T-helper 17 cell (primary cell): Measurements from ENCODE around the gene LRRC59. TPM values are rescaled to one million over a fixed set of nuclear protein-coding genes. Genes with fewer than 3 reads are reported as not detected.
"Not testable (repeated sequence)": the region's sequence is repeated elsewhere in the genome, so short reads cannot be mapped to it uniquely, and the experiment has no call there.

Source experiments
- ATAC-seq: fragments of 150-1000 bp; cut with Tn5 transposase; 2 replicates; pipeline ENCODE4 v1.10.0; 2021; ENCODE audit warnings: mild to moderate bottlenecking, moderate library complexity
- DNase-seq, 3 donors: peaks; one replicate each; pipeline versions ENCODE4 v3.0.0 to v3.0.0-alpha.2; 2020 to 2021
- H3K9me3 ChIP-seq: one replicate; pipeline ENCODE4 v1.7.0; 2013; ENCODE audit warnings: low read length, mild to moderate bottlenecking; ENCODE audit not compliant: control insufficient read depth, poor library complexity, severe bottlenecking
- H3K27ac Mint-ChIP-seq: one replicate; pipeline ENCODE4 v1.8.0; 2022; ENCODE audit warnings: mild to moderate bottlenecking, moderate library complexity, mixed read lengths
- H3K27me3 Mint-ChIP-seq: one replicate; pipeline ENCODE4 v1.8.0; 2022; ENCODE audit warnings: mixed read lengths
- H3K36me3 Mint-ChIP-seq: one replicate; pipeline ENCODE4 v1.8.0; 2022; ENCODE audit warnings: low read depth, mixed read lengths
- H3K4me1 Mint-ChIP-seq: one replicate; pipeline ENCODE4 v1.8.0; 2022; ENCODE audit warnings: mild to moderate bottlenecking, mixed read lengths
- H3K4me3 Mint-ChIP-seq: one replicate; pipeline ENCODE4 v1.8.0; 2022; ENCODE audit warnings: mild to moderate bottlenecking, moderate library complexity, mixed read lengths
- total RNA-seq, 4 donors: library from RNA in 2 of 4; stranded (reverse) in 2 of 4; gene quantifications; one replicate each; pipeline ENCODE4 v1.2.3 and lab custom pipeline; 2022 to 2026

The LRRC59 gene
- total RNA-seq, 2 donors from 2014 or later, result 45.2 to 51.9 TPM

DNA sequence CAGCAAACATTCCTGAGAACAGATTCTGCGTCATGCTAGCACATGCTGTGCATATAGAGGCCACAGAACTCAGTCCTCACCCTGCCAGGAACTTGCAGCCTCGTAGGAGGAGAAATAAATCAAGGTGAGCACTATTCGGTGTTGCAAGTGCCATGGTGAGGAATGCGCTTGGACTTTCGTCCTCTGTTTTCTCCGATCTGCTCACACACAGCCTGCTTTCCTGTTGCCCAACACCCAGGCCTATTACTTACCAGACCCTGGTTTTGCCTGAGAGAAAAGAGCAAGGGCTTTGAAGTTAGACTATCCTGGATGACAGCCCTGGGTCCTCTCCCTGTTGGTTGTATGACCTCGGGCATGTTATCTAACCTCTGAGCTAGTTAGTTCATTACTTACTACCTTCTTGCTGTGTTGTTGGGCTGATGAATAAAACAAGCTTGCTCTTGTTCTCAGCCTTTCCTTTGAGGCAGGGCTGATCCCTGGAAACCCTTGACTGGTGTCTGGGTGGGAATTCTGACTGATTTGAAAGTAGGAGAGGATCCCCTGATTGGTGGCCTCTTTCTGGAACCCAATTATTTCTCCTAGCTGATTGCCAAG lies 31.6 kb upstream of the LRRC59 start:
- Mint-ChIP-seq H3K27me3 (no peaks in the 10 kb centered on the region), H3K4me3 (no peak overlapping the region), H3K36me3 (no peaks in the 10 kb centered on the region), H3K27ac (no peak overlapping the region), H3K4me1 (peaks cover 11% of the 10 kb centered on the region)
- ATAC-seq (no peak), DNase-seq (no peak)
- H3K9me3 ChIP-seq, result no peaks in the 10 kb centered on the region

DNA sequence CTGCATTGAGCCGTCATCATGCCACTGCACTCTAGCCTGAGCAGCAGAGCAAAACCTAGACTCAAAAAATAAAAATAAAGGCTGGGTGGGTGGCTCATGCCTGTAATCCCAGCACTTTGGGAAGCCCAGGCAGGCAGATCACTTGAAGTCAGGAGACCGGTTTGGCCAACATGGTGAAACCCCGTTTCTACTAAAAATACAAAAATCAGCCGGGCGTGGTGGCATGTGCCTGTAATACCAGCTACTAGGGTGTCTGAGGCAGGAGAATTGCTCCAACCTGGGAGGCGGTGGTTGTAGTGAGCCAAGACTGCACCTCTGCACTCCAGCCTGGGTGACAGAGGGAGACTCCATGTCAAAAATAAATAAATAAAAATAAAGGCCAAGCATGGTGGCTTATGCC lies 30.8 kb upstream of the LRRC59 start:
- H3K4me1 Mint-ChIP-seq, result peaks cover 11% of the 10 kb centered on the region
- not testable (repeated sequence) for DNase-seq, H3K36me3 Mint-ChIP-seq, H3K27ac Mint-ChIP-seq, ATAC-seq, H3K27me3 Mint-ChIP-seq, H3K9me3 ChIP-seq, H3K4me3 Mint-ChIP-seq

DNA sequence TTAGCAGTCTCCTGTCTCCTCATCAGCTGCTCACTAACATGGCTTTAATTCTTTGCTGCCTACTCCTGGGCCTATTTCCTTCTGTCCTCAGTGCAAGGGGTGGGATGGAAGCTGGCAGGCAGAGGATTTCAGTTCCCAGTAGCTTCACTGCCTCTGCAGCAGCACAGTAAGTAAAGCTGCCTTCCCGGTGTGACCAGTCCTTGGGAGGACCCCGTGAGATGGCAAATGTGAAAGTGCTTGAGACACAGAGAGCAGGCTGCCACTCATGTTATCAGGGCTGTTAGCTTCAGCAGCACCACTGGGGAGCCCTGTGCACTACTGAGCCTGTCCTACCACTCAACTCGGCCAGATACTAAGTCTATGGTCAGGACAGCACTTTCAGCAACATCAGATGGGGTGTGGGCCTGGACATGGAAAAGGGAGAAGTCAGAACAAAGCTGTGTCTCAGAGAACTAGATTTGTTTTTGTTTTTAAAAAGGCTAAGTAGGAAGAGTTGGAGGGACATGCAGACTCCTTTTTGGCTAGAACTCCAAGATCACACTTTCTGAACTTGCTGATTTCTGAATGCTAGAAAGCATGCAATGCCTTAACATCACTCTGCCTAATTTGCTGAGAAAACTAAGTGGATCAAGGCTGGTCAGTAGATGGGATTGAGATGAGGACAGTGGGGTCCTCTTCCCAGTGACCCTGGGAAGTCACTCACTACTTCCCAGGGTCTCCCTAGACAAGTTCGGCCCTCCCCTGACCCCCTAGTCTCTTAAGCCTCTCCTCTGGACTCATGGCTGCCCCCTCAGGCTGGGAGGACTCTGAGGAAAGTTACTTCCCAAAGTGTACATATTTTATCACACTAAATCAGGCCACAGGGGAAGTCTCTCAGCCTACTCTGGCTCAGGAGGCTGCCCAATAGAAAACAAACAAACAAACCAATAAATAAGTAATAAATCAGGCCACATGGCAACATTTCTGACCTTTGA lies 29.8 kb upstream of the LRRC59 start:
- Mint-ChIP-seq H3K4me3 (peak overlapping the region; percentile 87), H3K27me3 (no peaks in the 10 kb centered on the region), H3K36me3 (no peaks in the 10 kb centered on the region), H3K27ac (peak overlapping the region; percentile 85), H3K4me1 (peaks cover 11% of the 10 kb centered on the region)
- DNase-seq (no peak), ATAC-seq (peak; percentile 36)
- no peaks in the 10 kb centered on the region for H3K9me3 ChIP-seq

DNA sequence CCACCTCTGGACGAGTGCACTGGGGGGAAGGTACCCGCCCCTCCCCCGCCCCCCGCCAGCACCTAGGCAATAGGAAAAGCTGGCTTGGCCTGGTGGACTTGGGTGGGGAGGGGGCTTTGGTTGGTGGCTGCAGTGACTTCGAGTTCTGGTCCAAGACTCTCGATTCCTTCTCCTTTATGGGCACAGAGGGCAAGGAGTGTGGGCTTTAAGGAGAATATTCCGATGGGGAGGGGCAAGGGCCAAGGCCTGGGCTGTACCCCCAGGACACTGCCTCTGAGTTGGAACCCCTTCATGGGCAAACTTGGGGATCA lies 29.1 kb upstream of the LRRC59 start:
- H3K9me3 ChIP-seq, result no peaks in the 10 kb centered on the region
- Mint-ChIP-seq H3K36me3 (no peaks in the 10 kb centered on the region), H3K4me3 (peak overlapping the region; percentile 87), H3K27me3 (no peaks in the 10 kb centered on the region), H3K27ac (peak overlapping the region; percentile 85), H3K4me1 (peaks cover 15% of the 10 kb centered on the region)
- no peak for DNase-seq
- ATAC-seq, result no peak

DNA sequence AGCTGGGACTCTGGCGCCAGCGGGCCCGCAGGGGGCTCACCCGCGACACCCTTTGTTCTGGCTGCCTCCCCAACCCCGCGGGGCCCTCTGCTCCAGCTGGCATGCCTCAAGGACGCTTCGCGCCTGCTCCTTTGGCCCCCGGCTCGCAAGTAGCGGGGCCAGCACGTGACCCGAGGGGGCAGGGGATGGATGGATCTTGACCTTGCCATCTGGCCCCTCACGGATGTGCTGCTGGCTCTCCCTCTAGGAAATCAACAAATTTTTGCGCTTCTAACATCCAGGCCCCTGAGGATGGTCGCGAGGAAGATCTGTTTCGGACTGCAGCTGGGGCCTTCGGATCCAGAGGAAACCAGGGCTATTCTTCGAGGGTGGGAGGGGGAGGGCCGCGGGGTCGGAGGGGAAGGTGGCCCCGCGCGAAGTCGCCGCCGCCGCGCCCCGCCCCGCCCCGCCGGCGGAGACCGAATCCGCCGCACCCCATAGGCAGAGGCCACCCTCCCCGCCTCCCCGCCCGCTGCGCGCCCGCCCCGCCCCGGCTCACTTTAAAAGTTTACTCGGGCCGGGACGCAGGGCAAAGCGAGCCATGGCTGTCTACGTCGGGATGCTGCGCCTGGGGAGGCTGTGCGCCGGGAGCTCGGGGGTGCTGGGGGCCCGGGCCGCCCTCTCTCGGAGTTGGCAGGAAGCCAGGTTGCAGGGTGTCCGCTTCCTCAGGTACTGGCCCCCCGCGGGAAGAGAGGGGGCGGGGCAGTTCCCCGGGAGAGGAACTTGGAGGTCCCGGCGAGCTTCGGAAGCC lies 28.6 kb upstream of the LRRC59 start, which contains the start of gene ACSF2:
ACSF2 (plus strand) TSS at position 537 of the 790 bp plus-strand sequence; CDS start at position 581, 44 bp downstream.
- Mint-ChIP-seq H3K4me3 (peak within 1 kb of the TSS; percentile 87), H3K27ac (peak within 1 kb of the TSS; percentile 85), H3K36me3 (no peaks in the 10 kb centered on the region), H3K27me3 (no peaks in the 10 kb centered on the region), H3K4me1 (peaks cover 15% of the 10 kb centered on the region)
- H3K9me3 ChIP-seq, result no peaks in the 10 kb centered on the region
- ATAC-seq, result peak; percentile 91
- peak; percentile 50 to 71 (median 69) for DNase-seq

DNA sequence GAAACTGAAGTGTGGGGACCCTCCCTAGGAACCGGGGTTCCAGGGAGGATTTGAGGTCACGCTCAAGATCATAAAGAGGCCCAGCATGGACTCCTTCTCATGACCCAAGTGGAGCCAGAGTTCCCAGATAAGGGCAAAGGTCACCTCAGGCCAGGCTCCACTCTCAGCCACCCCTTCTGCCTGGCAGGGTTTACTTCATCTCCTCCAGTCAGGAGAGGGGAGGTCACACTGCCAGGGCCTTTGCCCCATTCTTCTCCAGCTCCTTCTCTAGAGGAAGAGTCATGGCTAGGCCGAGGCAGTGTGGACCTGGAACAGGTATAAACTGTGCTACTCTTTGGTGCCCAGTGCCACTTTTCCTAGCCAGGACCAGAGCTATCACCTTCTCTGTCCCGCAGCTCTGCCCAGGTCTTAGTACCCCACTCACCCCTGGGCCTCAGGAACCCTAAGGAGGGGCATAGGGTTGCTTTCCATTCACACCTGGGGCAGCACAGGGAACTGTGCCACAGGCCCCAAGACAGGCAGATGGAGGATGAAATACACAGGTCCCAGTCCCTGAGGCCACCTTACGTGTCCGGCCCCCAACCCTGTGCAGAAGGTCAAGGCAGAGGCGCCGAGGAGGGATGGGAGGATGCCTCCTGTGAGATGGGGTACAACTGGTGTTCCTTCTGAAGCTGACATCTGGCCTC lies 27.8 kb upstream of the LRRC59 start:
- H3K27me3 Mint-ChIP-seq, result no peaks in the 10 kb centered on the region
- peak overlapping the region; percentile 24 for H3K27ac Mint-ChIP-seq
- no peak for DNase-seq
- H3K4me3 Mint-ChIP-seq, result peak overlapping the region; percentile 87
- no peaks in the 10 kb centered on the region for H3K9me3 ChIP-seq
- H3K36me3 Mint-ChIP-seq, result no peaks in the 10 kb centered on the region
- no peak for ATAC-seq
- peaks cover 18% of the 10 kb centered on the region for H3K4me1 Mint-ChIP-seq

DNA sequence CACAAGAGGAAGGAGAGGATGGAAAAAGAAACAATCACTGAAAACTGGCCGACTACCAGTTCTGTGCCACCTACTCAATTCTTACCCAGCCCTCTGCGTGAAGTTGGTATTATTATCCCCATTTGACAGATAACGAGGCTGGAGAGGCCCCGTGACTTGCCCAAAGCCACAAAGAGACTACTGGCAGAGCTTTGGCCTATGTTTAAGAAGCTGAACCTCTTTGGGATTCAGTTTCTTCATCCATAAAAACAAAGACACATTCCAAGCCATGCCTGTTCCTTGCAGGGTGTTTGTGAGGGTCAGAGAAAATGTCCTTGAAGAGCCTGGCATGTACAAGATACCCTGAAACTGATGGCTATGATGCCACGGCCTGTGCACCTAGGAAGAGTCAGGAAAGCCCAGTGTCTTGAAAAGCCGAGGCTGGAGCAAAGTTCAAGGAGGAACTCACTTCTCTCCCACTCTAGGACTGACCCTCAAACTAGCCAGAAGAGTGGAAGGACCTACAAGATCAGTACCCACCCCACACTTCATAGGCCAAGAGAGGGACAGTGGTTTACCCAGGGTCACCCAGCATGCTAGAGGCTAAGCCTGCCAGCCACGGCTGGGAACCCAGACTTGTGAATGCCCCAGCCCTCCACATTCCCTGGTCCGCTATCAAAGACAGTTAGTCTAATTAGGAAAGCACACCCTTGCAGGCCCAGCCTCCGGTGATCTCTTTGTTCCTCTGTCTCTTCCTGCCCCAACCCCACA lies 27.1 kb upstream of the LRRC59 start:
- Mint-ChIP-seq H3K4me3 (peak overlapping the region; percentile 19), H3K27me3 (no peaks in the 10 kb centered on the region), H3K4me1 (peaks cover 18% of the 10 kb centered on the region), H3K27ac (no peak overlapping the region), H3K36me3 (no peaks in the 10 kb centered on the region)
- H3K9me3 ChIP-seq, result no peaks in the 10 kb centered on the region
- ATAC-seq (no peak), DNase-seq (no peak)

DNA sequence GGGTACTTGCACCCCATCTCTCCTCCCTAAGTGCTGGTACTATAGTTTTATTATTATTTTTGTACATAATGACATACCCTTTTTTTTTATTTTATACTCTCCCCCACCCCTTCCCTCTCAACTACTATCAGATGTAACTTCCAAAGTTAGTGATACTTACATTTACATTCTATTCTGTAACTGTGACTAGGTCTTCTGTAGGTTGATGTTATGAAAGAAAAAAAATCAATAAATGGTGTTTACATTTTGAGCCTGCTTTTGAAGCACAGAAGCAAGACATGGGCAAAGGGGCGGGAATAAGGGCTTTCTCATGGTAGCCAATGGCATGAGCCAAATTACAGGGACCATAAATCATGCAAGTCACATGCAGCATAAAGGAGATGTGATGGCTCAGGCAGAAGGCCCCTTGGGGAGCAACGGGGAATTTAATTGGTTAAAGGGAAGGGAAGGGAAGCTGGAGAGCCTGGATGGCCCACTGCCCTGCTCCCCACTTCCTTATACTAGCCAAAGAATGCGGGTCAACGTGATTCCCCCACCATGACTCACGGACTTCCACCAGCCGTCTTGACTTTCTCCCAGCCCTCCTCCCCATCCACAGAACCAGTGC lies 26.3 kb upstream of the LRRC59 start:
- Mint-ChIP-seq H3K4me1 (peaks cover 18% of the 10 kb centered on the region), H3K27ac (no peak overlapping the region), H3K27me3 (no peaks in the 10 kb centered on the region), H3K4me3 (no peak overlapping the region), H3K36me3 (no peaks in the 10 kb centered on the region)
- ATAC-seq (no peak), DNase-seq (no peak)
- no peaks in the 10 kb centered on the region for H3K9me3 ChIP-seq

DNA sequence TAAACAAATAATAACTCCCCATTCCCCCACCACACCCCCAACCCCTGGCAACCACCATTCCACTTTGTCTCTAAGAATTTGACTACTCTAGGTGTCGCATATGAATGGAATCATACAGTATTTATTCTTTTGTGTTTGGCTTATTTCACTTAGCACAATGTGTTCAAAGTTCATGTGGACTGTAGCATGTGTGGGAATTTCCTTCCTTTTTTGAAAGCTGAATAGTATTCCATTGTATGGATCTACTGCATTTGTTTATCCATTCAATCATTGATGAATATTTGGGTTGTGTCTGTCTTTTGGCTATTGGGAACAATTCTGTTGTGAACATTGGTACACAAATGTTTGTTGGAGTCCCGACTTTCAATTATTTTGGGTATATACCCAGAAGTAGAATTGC lies 25.4 kb upstream of the LRRC59 start:
- no peaks in the 10 kb centered on the region for H3K36me3 Mint-ChIP-seq
- H3K4me1 Mint-ChIP-seq, result peaks cover 18% of the 10 kb centered on the region
- no peaks in the 10 kb centered on the region for H3K27me3 Mint-ChIP-seq
- no peak overlapping the region for H3K27ac Mint-ChIP-seq
- ATAC-seq (no peak), DNase-seq (no peak)
- no peak overlapping the region for H3K4me3 Mint-ChIP-seq
- H3K9me3 ChIP-seq, result no peaks in the 10 kb centered on the region

DNA sequence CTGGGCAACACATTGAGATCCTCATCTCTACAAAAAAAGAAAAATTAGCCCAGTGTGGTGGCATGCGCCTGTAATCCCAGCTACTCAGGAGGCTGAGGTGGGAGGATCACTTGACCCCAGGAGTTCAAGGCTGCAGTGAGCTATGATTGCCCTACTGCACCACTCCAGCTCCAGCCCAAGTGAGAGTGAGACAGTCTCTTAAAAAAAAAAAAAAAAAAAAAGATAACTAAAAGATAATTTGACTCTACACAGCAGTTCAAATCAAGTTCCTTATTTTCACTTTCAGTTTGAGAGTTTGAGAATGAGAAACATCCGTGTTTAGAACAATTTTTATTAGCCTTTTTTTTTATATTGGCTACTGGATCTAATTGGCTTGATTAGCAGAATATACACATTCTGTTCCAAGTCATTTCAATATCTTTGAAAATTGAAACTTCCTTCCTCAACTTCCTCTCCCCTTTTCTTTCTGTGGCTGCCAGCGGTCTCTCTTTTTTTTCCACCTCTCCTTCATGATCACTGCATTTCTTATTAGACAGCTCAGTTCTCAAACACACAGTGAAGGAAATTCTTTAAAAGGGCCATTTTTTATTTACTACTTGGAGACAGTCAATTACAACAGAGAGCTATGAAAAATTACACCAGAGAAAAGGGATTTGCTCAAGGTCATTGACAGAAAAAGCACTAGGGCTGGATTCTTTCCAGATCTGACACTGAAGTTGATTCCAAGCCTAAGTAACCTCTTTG lies 24.2 kb upstream of the LRRC59 start:
- H3K27me3 Mint-ChIP-seq, result peaks cover 4% of the 10 kb centered on the region
- ATAC-seq (no peak), DNase-seq (no peak)
- no peaks in the 10 kb centered on the region for H3K36me3 Mint-ChIP-seq
- H3K4me3 Mint-ChIP-seq, result peak overlapping the region; percentile 88
- no peaks in the 10 kb centered on the region for H3K9me3 ChIP-seq
- peaks cover 12% of the 10 kb centered on the region for H3K4me1 Mint-ChIP-seq
- H3K27ac Mint-ChIP-seq, result peak overlapping the region; percentile 93

DNA sequence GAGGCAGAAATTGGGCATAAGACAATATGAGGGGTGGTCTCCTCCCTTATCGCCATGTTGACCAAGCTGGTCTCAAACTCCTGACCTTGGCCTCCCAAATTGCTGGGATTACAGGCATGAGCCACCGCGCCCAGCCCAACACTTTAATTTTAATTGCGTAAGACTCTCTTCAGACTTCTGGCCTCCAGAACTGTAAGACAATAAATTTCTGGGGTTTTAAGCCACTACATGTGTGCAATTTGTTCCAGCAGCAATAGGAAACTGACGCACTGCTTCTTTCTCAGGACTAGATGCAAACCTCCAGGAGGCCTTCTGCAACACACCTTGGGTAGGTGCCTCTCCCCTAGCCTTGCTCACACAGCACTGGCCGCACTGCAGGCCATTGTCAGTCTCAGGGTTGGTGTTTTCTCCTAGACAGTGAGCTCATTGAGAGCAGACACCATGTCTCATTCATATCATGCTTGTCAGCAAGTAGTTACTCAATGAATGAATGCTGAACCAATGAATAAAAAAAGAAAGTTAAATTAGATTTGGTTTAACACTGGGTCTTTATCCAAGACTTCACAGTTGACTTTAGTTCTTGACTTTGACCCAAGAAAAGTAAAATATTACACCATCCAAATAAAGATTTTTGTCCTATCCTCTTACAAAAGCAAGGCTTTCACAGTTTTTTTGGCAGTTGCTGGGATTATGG lies 23.2 kb upstream of the LRRC59 start:
- H3K9me3 ChIP-seq, result no peaks in the 10 kb centered on the region
- no peak for DNase-seq
- Mint-ChIP-seq H3K27ac (peak overlapping the region; percentile 93), H3K4me1 (peaks cover 10% of the 10 kb centered on the region), H3K27me3 (peaks cover 4% of the 10 kb centered on the region), H3K4me3 (no peak overlapping the region), H3K36me3 (no peaks in the 10 kb centered on the region)
- no peak for ATAC-seq
